Karpas-422 (cell line): ENCODE measurements around the gene RIN2. TPM values are rescaled to one million over a fixed set of nuclear protein-coding genes. Genes with fewer than 3 reads are reported as not detected.
"Not testable (repeated sequence)": the region's sequence is repeated elsewhere in the genome, so short reads cannot be mapped to it uniquely, and the experiment has no call there.

ENCODE experiments used
- DNase-seq: peaks from one replicate; pipeline ENCODE4 v3.0.0-alpha.2; 2015
- H2AFZ ChIP-seq: fragments of 200-600 bp; sonication (generic); 2 replicates; pipeline ENCODE4 v1.6.1; 2014; ENCODE audit warnings: antibody characterized with exemption, low read length, mixed read lengths
- H3K27ac ChIP-seq: fragments of 200-600 bp; sonication (generic); 2 replicates; pipeline ENCODE4 v1.5.1; 2014; ENCODE audit warnings: mild to moderate bottlenecking, low read length, moderate library complexity
- H3K27me3 ChIP-seq: fragments of 200-600 bp; sonication (generic); 2 replicates; pipeline ENCODE4 v1.6.1; 2014; ENCODE audit warnings: low read length, mixed read lengths
- H3K36me3 ChIP-seq: fragments of 200-600 bp; sonication (generic); 2 replicates; pipeline ENCODE4 v1.6.1; 2014; ENCODE audit warnings: low read length, mixed read lengths; ENCODE audit not compliant: insufficient read depth
- H3K4me1 ChIP-seq: fragments of 200-600 bp; sonication (generic); 2 replicates; pipeline ENCODE4 v1.6.1; 2014; ENCODE audit warnings: mild to moderate bottlenecking, low read length, mixed read lengths
- H3K4me2 ChIP-seq: fragments of 200-600 bp; sonication (generic); 2 replicates; pipeline ENCODE4 v1.6.1; 2014; ENCODE audit warnings: low read length, low read depth, mild to moderate bottlenecking; ENCODE audit not compliant: poor library complexity, severe bottlenecking
- H3K4me3 ChIP-seq: fragments of 200-600 bp; sonication (generic); 2 replicates; pipeline ENCODE4 v1.5.1; 2014; ENCODE audit warnings: mild to moderate bottlenecking, antibody characterized with exemption, low read length, mixed read lengths
- H3K79me2 ChIP-seq: fragments of 200-600 bp; sonication (generic); 2 replicates; pipeline ENCODE4 v1.6.1; 2014; ENCODE audit warnings: mild to moderate bottlenecking, low read length, mixed read lengths
- H3K9ac ChIP-seq: fragments of 200-600 bp; sonication (generic); 2 replicates; pipeline ENCODE4 v1.6.0; 2014; ENCODE audit warnings: low read length
- H3K9me2 ChIP-seq: fragments of 200-600 bp; sonication (generic), shearing (Covaris generic); replicated peaks from 2 replicates; pipeline ENCODE4 v1.6.0; 2014; ENCODE audit warnings: mild to moderate bottlenecking, low read length, moderate library complexity; ENCODE audit not compliant: insufficient read depth
- H3K9me3 ChIP-seq: fragments of 300-700, 200-600 bp; sonication (generic); 2 replicates; pipeline ENCODE4 v1.6.1; 2014; ENCODE audit warnings: low read length, mixed read lengths
- H4K20me1 ChIP-seq: fragments of 200-600 bp; sonication (generic); 2 replicates; pipeline ENCODE4 v1.6.1; 2014; ENCODE audit warnings: mild to moderate bottlenecking, antibody characterized with exemption, low read length, low read depth; ENCODE audit not compliant: insufficient read depth
- total RNA-seq: library from RNA; depleted of rRNA; stranded (reverse); fragments of >200 nt; shearing (Covaris generic); gene quantifications from 2 replicates; pipeline ENCODE4 v1.2.3, GENCODE V29; 2014; ENCODE audit warnings: low replicate concordance

The RIN2 gene
- total RNA-seq, 1 experiment from 2014 or later, result 3.3 TPM

- H3K4me3 ChIP-seq, result no peak overlapping the region
- no peaks in the 10 kb centered on the region; the same call in 1 of the 2 replicates for H3K36me3 ChIP-seq
- H3K9me3 ChIP-seq, result peaks cover 9% of the 10 kb centered on the region
- H4K20me1 ChIP-seq, result no peaks in the 10 kb centered on the region
- peaks cover 16% of the 10 kb centered on the region for H3K4me1 ChIP-seq
- no peak overlapping the region for H2AFZ ChIP-seq
- H3K4me2 ChIP-seq, result peak overlapping the region; percentile 18
- DNase-seq, result no peak
- H3K9me2 ChIP-seq, result no peaks in the 10 kb centered on the region
- peak overlapping the region; percentile 43; the same call in 1 of the 2 replicates for H3K27ac ChIP-seq
- H3K27me3 ChIP-seq, result no peaks in the 10 kb centered on the region
- no peaks in the 10 kb centered on the region for H3K79me2 ChIP-seq
- no peak overlapping the region for H3K9ac ChIP-seq
These were observed 7.9 kb upstream of the RIN2 start for GRCh38 chr20:19750101-19750606.

- peak overlapping the region; percentile 40; the same call in 1 of the 2 replicates for H2AFZ ChIP-seq
- peak overlapping the region; percentile 30 for H3K4me2 ChIP-seq
These were observed 7.0 kb upstream of the RIN2 start for GRCh38 chr20:19750907-19751636.

GRCh38 chr20:19754201-19754600, 3.9 kb upstream of the RIN2 start:
- H3K79me2 ChIP-seq, H3K4me2 ChIP-seq, H3K27ac ChIP-seq, H3K9ac ChIP-seq, H3K9me2 ChIP-seq, H2AFZ ChIP-seq, H3K4me3 ChIP-seq, DNase-seq, H4K20me1 ChIP-seq, H3K9me3 ChIP-seq, H3K27me3 ChIP-seq, H3K36me3 ChIP-seq: not testable (repeated sequence)
- H3K4me1 ChIP-seq, result peaks cover 26% of the 10 kb centered on the region

More at GRCh38 chr20:19750907-19751636, 7.0 kb upstream of the RIN2 start:
- Histone ChIP-seq H3K4me1 (peaks cover 16% of the 10 kb centered on the region), H3K9me2 (no peaks in the 10 kb centered on the region), H3K27me3 (no peaks in the 10 kb centered on the region), H3K36me3 (no peaks in the 10 kb centered on the region), H3K4me3 (no peak overlapping the region), H3K27ac (peak overlapping the region; percentile 43), H3K79me2 (no peaks in the 10 kb centered on the region), H4K20me1 (no peaks in the 10 kb centered on the region), H3K9ac (peak overlapping the region; percentile 42), H3K9me3 (peaks cover under 1% of the 10 kb centered on the region)
- DNase-seq, result peak; percentile 56

GRCh38 chr20:19756761-19757486, 1.1 kb upstream of the RIN2 start:
- no peak for DNase-seq
- Histone ChIP-seq H3K79me2 (no peaks in the 10 kb centered on the region), H3K4me2 (no peak overlapping the region), H3K27me3 (no peaks in the 10 kb centered on the region), H3K36me3 (no peaks in the 10 kb centered on the region), H4K20me1 (no peaks in the 10 kb centered on the region), H3K4me3 (no peak overlapping the region), H3K27ac (no peak overlapping the region), H3K9me3 (no peaks in the 10 kb centered on the region), H3K4me1 (peaks cover 33% of the 10 kb centered on the region), H2AFZ (no peak overlapping the region), H3K9me2 (no peaks in the 10 kb centered on the region), H3K9ac (no peak overlapping the region)

DNA sequence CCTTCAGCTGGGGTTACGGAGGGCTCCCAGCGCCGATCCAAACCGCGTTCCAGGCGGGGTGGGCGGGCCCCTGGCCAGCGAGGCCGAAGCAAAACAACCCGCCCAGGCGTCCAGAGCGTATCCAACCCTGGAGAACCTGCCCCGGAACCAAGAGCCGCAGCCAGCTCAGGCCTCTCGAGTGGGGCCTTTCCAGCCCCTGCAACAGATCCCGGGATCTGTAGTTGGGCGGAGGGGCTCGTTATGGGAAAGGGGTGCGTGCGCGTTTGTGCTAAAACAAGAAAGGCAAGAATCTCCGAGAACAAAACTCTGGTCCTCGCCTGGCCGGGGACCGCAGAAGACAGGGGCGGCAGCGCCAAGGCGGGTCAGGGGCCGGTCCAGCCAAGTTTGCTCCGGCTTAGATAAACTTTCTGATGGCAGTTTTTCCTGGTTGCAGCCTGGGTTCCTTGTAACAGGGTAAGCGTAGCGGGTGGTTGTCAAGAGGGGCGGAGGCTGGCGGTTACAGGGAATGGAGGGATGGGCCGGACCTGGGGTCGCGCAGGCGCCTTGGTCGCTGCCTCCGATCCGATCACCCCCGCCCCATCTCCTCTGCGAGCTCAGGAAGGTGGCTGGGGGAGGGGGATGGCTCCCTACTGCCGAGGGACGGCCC, 448 bp upstream of the RIN2 start:
- Histone ChIP-seq H3K27ac (no peak overlapping the region), H3K4me1 (peaks cover 39% of the 10 kb centered on the region), H3K36me3 (no peaks in the 10 kb centered on the region), H3K9ac (no peak overlapping the region), H3K9me2 (no peaks in the 10 kb centered on the region), H3K9me3 (no peaks in the 10 kb centered on the region), H3K27me3 (no peaks in the 10 kb centered on the region), H3K79me2 (no peaks in the 10 kb centered on the region), H4K20me1 (no peaks in the 10 kb centered on the region), H3K4me3 (no peak overlapping the region), H3K4me2 (no peak overlapping the region), H2AFZ (no peak overlapping the region)
- DNase-seq, result no peak

GRCh38 chr20:19758501-19759331, 658 bp downstream of the RIN2 start:
- H3K79me2 ChIP-seq, result no peaks in the 10 kb centered on the region
- no peaks in the 10 kb centered on the region for H3K27me3 ChIP-seq
- peak overlapping the region; percentile 2 for H3K4me2 ChIP-seq
- H2AFZ ChIP-seq, result no peak overlapping the region
- H3K9me2 ChIP-seq, result no peaks in the 10 kb centered on the region
- no peaks in the 10 kb centered on the region for H3K9me3 ChIP-seq
- no peak overlapping the region for H3K4me3 ChIP-seq
- H4K20me1 ChIP-seq, result no peaks in the 10 kb centered on the region
- no peak overlapping the region for H3K9ac ChIP-seq
- H3K4me1 ChIP-seq, result peaks cover 39% of the 10 kb centered on the region
- no peaks in the 10 kb centered on the region for H3K36me3 ChIP-seq
- H3K27ac ChIP-seq, result no peak overlapping the region
- peak; percentile 47 for DNase-seq

GRCh38 chr20:19760371-19760721, 2.3 kb downstream of the RIN2 start:
- no peak for DNase-seq
- Histone ChIP-seq H3K27ac (no peak overlapping the region), H3K4me2 (no peak overlapping the region), H2AFZ (no peak overlapping the region), H3K4me1 (peaks cover 42% of the 10 kb centered on the region), H3K79me2 (no peaks in the 10 kb centered on the region), H3K9me2 (no peaks in the 10 kb centered on the region), H3K4me3 (no peak overlapping the region), H3K36me3 (no peaks in the 10 kb centered on the region), H3K27me3 (no peaks in the 10 kb centered on the region), H4K20me1 (no peaks in the 10 kb centered on the region), H3K9ac (no peak overlapping the region), H3K9me3 (no peaks in the 10 kb centered on the region)
